Dedifferentiated amniotic fluid mesenchymal stem cell (primary cell): ENCODE measurements around the gene C16orf74.

Source experiments
- DNase-seq: peaks from one replicate; pipeline ENCODE4 v3.0.0-alpha.2; 2016; ENCODE audit errors: extremely low spot score

C16orf74 gene

DNA sequence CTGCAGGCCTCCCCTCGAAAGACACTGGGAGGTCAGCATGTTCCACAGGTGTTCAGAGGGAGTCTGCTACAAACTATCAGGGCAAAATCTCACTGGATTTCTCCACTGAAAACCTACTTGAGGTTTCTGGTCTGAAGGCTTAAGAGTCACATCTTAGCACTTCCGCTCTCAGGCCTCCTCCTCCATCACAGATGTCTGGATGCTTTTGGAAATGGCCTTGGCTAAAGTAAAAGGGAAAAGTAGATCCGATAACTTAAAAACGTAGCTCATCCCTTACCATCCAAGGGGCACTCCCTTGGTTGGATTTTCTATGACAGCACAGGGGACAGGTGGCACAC lies 76.5 kb downstream of the C16orf74 start:
- DNase-seq, result no peak

DNA sequence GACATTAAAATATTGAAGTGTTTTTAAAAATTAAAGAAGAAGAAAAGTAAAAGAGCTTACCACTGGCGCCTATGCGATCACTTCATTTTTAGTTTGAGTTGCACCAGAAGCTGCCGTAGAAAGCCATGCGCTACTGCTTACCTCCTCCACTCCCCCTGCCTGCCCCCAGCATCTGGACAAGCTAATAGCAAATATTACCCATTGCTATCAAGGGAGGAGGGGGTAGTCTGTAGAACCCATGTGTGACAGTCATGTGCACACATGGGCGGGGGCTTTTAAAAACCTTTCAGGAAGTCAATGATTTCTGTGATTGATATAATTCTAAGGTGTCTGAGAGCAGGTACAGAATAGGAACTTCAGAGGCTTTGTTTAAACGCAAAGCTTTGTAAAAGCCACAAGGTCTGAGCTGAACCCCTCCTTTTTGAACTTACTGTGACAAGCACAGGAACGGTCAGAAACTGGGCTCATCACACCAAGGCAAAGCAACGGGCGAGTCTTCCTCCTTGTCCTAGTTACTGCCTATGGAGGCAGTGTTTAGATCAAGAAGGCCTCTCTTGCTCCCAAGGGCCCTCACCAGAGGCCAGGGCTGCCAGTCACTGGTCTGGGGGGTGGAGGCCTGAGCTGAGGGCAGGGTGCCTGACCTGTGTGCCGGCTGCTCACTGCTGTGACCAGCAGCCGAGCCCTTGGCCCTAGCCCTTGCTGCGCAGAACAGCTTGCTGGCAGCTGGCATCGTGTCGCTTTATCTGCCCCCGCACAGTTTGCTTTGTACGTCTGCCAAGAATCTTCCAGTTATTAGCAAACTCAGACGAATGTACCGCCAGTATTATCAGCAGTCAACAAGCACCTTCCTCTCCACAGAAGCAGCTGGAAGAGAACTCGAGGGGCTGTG lies 77.1 kb downstream of the C16orf74 start:
- DNase-seq, result no peak

DNA sequence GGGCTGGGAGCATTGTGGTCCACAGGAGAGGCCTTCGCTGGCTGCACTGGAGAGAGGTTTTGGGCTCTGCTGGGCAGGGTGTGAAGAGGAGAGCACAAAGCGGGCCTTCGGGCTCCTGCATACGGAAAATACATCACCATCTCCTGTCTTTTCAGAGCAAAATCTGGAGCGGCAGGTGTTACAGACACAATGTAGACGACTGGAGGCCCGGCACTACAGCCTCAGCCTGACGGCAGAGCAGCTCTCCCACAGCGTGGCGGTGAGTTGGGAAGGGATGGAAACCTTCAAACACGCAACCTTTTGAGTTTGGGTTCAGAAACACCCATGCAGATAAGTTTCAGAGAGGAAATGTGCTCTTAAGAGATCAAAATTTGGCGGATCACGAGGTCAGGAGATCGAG lies 80.1 kb downstream of the C16orf74 start:
- DNase-seq, result no peak

DNA sequence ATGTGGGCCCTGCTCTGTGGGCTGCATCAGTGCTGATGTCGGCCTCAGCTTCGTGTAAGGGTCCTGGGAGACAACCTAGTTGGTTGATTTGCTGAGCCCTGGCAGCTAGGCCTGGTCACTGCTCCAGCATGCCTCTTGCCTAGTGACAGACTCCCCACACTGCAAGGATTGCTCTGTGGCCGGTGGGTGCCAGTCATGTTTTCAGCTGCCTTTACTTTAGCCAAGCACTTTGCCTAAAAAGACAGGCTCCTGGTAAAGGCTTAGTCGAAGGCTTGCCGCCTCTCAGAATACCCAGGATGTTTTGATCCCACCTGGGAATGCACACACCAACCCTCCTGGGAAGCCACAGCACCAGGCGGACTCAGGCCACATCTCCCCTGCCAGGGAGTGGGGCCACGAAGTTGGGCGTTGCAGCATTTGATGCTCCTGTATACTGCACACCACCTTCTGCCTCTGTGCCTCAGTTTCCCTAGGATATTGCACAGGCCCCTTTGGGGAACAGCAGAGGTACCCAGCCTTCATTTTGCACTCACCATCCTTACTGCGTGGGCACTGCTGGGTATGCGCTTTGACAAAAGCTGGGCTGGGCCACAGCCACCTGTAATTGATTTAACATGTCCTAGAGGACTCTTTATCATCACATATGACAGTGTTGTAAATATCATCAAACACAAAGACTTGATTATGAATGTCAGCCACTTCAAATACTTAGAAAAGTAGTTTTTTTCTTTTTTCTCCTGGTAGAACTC lies 82.0 kb downstream of the C16orf74 start:
- DNase-seq, result no peak

DNA sequence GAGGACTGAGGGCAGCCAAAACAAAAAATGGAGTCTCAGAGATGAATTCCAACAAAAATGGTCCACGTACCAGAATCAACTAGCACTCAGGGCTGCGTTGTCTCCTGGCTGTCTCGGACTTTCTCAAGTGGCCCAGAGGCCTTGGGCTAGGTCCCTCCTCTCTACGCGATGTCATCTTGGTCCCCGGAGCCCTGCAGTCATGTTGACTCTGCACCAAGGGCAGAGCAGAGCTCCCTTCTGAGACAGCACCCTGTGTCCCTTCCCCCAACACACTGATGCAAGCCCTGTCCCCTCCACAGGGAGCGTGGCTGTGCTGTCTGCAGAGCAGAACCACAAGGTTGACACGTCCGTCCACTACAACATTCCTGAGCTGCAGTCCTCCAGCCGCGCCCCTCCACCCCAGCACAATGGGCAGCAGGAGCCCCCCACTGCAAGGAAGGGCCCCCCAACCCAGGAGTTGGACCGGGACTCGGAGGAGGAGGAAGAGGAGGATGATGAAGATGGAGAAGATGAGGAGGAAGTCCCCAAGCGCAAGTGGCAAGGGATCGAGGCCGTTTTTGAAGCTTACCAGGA lies 83.0 kb downstream of the C16orf74 start:
- no peak for DNase-seq

DNA sequence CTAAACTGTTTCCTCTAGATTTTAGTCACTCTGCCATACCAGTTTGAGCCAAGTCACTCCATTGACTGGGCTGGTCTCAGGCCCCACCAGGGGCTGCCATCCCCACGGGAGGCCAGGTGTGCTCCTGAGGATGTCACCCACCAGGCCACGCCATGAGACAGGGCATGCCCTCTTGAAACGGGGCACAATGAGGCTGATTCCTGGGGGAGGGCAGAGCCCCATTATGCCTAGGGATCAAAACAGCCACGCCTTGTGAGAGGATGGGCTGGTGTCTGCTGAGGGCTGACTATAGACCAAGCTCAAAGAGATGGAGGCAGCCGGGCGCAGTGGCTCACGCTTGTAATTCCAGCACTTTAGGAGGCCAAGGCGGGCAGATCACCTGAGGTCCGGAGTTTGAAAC lies 83.6 kb downstream of the C16orf74 start:
- no peak for DNase-seq

DNA sequence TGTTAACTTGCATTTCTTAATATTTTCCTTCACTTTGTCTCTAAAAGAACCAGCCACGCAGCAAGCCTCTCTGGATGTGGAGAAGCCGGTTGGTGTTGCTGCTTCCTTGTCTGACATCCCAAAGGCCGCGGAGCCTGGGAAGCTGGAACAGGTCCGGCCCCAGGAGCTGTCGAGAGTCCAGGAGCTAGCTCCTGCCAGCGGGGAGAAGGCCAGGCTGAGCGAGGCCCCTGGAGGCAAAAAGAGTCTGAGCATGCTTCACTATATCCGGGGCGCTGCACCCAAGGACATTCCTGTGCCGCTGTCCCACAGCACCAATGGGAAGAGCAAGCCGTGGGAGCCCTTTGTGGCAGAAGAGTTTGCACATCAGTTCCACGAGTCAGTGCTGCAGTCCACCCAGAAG lies 85.0 kb downstream of the C16orf74 start:
- DNase-seq, result no peak

DNA sequence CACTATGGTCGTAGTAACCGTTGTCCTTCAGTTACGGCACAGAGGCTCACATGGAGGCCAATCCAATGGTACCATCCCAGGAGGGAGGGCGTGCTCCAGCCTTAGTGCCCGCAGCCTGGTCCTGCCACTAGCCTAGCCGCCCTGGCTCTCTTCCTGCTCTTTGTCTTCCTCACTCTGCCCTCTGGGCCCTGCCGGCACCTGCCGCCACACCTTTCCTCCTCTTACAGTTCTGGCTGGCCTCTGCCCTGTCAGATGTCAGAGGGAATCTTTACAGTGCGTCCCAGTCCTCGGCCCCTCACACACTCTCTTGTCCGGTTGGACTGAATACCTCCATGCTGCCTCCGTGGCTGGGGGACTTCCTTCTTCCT lies 85.5 kb downstream of the C16orf74 start:
- DNase-seq, result no peak

DNA sequence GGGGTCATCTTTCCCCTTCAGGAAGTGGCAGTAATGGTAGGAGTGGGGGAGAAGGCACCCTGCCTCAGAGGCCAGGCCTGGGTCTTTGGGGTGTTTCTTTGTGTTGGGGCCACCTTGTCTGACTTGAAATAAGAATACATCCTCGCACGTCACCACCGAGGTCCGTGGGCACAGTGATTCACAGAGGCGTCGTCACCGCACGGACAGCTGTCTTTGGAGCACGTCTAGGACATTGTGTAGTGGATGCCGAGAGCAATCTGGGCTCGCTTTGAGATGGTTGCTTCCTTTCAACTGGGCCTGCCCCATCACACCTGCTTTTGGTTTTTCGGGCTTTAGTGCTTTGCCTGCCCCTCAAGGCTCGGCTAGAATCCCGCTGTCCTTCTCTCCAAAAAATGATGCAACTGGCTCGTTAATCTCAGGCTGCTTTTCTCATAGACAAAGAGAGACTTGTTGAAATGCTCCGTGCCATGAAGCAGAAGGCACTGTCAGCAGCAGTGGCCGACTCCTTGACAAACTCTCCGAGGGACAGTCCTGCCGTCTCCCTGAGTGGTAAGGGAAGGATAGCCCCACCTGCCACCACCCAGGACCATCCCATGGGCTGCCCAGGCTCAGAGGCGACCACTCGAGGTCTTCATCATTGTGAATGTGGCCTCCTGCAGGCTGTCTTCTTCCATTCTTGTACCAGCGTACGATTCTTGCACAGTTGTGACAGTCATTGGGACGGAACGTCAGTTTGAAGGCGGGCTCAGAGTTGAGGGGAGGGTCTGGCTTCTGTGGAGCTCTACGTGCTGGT lies 86.1 kb downstream of the C16orf74 start:
- no peak for DNase-seq

DNA sequence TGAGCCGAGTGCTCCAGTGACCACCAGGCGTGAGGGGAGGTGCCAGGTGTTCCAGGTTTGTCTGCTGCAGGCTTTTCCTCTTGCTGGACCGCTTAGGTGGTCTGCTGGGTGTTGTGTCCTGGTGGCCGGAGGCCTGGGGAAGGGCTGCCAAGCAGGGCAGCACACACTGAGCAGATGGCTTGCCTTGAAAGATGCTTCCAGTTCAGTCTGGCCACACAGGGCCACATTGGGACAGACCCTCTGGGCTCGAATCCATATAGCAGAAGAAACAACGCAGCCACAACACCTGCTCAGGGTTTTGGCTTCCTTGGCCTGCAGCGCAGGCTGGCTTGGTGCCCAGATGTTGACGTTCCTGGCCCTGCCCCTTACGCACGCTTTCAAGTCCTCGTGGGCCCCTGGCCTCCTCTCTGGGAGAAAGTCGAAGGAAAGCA lies 87.0 kb downstream of the C16orf74 start:
- no peak for DNase-seq

DNA sequence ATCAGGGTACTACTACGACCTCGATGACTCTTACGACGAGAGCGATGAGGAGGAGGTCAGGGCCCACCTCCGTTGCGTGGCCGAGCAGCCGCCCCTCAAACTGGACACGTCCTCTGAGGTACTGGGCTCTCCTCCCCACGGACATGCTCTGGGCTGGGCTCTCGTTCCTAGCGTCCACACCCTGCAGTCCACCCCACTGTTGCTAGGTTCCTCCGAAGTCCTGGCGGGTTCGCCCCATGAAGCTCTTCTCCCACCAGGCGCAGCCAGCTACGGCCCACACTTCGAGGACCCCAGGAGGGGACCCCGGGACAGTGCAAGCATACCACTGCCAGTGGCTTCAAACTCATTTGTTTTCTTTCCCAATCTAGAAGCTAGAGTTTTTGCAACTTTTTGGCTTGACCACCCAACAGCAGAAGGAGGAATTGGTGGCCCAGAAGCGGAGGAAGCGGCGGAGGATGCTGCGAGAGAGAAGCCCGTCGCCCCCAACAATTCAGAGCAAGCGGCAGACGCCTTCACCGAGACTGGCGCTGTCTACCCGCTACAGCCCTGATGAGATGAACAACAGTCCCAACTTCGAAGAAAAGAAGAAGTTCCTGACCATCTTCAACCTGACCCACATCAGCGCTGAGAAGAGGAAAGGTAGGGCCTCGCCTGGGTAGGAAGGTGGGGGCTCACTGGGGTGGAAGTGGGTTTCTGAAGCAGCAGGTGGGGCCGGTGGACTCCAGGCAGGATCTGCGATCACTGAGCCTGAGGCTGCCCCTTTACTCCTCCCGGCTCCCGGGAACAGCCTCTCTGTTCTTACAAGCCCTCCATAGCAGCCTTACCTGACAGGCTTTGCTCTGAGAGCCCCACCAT lies 87.7 kb downstream of the C16orf74 start:
- DNase-seq, result no peak

DNA sequence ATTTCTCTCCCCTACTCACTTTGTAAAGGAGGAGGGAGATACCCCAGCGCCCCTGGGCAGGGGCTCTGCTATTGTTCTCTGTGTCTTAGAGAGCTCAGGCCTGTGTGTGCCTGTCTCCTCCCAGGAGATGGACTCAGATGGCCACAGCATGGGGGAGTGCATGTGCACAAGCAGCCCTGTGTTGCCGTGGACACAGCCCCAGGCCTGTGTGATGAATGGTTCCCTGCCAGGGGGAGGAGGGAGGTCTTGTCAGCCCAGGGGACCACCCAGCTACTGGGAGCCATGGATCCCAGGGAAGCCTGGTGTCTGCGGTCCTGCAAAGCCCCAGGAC lies 88.4 kb downstream of the C16orf74 start:
- no peak for DNase-seq

DNA sequence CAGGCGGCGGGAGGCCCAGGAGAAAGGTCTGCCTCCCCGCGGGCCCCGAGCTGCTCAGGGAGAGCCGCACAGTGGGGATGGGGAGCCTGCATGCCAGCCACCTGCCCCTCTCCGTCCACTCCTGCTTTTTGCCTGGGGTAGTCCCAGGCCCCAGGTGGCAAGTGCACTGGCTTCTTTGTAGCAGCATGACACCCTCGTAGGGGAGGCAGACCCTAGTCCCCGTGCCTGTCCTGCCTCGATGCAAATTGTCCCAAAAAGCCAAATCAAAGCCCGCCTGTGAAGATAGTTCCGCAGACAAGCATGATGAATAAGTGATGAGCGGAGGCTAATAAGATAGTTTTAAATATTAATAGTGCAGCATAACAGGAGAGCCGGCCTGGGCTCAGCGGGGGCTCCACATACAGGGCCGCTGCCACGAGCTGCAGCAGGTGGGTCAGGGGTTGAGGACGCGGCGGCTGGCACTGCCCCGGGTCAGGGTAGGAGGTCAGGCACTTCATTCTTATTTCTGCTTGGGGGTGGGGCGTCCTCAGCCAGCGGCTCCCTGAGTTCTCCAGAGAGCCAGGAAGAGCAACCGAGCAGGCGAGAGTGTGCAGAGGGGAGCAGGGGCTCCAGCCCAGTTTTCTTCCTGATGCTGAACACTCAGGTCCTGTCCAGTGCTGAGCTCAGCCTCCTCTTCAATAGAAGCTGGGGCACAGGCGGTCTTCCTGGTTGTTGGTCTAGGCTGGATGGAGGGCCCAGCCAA lies 89.0 kb downstream of the C16orf74 start:
- no peak for DNase-seq

DNA sequence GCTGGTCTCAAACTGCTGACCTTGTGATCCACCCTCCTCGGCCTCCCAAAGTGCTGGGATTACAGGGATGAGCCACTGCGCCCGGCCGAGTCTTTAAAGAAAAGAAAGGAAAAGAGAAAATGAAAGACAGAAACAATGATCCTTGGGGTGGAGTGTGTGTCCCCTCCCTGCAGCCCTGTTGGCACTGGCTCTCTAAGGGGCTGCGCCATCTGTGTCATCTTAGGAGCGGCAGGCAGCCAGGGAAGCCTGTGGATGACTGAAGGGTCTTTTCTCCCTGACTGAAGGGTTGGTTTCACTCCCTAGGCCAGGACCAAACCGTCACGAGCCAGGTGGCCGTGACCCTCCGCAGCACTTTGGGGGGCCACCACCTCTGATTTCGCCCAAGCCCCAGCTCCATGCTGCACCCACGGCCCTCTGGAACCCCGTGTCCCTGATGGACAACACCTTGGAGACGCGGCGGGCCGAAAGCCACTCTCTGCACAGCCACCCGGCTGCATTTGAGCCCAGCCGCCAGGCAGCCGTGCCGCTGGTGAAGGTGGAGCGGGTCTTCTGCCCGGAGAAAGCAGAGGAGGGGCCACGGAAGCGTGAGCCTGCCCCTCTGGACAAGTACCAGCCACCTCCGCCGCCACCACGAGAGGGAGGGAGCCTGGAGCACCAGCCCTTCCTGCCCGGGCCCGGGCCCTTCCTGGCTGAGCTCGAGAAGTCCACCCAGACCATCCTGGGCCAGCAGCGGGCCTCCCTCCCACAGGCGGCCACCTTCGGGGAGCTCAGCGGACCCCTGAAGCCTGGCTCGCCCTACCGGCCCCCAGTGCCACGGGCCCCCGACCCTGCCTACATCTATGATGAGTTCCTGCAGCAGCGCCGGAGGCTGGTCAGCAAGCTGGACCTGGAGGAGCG lies 89.8 kb downstream of the C16orf74 start:
- no peak for DNase-seq

DNA sequence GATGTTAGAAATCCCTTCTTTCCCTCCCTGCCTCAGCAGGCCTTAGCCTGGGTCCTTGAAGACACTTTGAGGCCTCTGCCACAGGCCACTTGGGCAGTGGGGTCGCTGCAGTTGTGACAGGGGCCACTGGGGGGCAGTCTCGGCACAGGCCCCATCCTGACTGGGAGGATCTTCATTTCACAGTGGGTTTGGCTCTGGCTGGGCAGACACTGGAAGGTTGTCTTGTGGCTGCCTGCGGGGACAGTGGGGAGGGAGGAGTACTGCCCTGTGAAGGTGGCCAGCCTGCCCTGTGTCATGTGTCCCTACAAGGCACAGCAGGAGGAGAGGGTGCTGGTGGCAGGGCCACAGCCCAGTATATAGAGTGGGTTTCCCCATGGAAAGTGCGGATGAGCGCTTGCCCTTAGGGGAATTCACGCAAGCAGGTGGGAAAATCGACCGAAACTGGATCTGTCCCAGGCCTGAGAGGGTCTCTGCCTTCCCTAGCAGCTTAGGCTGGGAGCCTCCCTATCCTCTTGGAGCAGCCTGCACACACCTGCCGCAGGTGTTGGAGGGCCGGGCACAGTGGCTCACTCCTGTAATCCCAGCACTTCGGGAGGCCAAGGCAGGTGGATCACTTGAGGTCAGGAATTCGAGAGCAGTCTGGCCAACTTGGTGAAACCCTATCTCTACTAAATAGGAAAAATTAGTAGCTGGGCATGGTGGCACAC lies 90.9 kb downstream of the C16orf74 start:
- DNase-seq, result peak; percentile 16

DNA sequence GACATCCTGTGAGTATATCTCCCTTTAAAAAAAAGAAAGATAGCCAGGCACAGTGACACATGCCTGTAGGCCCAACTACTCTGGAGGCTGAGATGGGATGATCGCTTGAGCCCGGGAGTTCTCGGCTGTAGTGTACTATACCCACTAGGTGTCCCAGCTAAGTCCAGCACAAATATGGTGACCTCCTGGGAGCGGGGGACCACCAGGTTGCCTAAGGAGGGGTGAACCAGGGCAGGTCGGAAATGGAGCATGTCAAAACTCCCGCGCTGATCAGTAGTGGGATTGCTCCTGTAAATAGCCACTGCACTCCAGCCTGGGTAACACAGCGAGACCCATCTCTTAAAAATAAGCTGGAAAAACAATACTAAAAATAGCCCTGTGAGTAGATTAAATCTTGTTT lies 91.6 kb downstream of the C16orf74 start:
- no peak for DNase-seq

DNA sequence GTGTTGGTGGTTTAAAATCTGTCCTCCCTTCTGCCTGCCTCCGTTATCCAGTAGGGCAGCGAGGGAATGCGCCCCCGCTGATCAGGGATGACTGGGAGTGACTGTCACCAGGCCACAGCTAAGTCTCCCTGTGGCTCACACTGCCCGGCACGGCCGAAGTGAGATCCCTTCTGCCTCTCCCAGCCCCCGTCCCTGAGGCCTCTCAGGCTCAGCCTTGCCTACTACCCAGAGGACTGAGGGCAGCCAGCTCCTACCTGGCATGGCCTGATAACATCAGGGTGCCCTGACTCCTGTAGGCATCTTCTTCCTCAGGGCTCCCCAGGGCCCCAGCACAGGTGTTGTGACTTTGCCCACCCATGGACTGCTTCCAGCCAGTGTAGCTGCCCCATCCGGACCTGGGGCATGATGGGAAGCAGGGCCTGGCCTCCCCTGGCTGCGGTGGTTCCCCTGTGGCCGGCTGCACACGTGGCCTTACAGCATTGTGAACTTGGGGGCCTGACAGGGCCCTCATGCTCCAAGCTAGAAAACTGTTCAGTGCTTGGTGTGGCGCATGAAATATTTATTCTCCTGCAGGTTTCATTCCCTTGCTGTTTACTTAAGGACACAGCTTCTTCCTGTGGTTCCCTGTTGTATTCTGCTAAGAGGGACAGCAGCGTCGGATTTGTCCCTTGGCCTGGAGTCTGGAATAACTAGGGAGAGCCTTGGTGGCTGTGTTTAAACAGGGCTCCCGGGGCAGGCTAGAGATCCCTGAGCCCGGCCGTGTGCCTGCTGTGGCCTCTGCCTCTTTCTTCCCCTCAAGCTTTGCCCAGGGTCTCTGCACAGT lies 92.2 kb downstream of the C16orf74 start:
- DNase-seq, result no peak

DNA sequence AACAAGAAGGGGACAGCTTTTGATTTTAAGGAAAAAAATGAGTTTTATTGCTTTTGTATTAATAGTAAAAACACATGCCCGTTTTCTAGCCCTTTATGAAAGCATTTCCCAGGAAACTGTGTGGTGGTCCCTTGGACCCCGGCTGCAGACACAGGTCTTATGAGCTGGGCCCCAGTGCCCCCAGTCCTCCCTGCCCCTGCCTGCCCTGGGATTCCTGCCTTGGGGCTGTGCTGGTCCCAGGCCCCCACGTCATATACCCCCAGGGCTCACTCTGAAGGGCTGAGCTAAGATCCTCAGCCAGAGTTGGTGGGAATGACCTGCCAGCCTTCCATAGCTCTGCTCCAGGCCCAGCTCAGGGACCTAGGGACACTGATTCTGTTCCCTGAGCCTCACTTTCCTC lies 92.9 kb downstream of the C16orf74 start:
- DNase-seq, result no peak
